DMS153 (cell line): Measurements from ENCODE around the gene LOX.

Experiments used
- DNase-seq: peaks from one replicate; lab custom pipeline; 2025; lab: John Stamatoyannopoulos, UW

LOX gene, protein sequence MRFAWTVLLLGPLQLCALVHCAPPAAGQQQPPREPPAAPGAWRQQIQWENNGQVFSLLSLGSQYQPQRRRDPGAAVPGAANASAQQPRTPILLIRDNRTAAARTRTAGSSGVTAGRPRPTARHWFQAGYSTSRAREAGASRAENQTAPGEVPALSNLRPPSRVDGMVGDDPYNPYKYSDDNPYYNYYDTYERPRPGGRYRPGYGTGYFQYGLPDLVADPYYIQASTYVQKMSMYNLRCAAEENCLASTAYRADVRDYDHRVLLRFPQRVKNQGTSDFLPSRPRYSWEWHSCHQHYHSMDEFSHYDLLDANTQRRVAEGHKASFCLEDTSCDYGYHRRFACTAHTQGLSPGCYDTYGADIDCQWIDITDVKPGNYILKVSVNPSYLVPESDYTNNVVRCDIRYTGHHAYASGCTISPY

DNA sequence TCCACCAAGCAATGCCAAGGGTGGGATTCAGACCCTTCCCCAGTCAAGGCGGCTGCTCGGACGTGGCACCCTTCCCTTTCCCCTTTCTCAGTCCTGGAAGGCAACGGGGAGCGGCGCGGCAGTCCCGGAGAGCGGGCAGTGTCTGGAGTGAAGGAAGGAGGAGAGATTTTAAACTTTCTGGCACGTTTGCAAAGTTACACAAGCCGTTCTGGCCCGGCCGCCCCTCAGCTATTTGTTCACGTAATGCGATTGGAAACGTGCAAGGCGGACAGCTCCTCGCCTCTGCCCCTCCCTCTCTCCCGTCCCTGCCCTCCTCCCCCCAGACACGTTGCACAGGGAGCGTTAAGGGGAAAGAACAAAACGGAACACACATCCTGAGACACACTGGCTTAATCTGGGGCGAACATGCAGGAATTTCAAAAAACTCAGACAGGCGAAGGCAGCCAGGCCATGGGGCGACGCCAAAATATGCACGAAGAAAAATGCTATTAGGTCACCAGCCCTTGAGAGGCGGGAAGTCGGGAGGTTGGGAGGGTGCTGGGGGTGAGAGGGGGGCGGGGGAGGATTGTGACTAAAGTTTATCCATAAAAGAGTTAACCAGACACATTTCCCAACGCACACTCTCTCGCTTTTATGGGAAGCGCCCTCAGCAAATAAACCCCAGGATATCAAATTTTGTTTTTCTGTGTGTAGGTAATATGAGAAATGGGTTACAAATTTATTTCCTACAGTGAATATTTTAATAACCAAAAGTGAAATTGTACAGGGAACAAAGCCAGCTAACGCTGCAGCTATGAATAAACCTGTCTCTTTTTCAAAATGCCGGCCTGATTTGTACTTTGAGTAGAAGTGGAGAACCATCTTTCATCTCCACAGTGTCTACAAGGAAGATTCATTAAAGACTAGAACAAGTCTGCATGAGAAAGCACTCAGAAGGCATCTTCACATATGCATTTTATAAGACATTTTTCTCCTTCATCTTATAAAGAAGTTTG lies at the start of gene LOX:
Gene LOX (minus strand): TSS at position 144 of the 995 bp plus-strand sequence. CDS start 274 bp downstream, outside the sequence.
- DNase-seq, result no peak

DNA sequence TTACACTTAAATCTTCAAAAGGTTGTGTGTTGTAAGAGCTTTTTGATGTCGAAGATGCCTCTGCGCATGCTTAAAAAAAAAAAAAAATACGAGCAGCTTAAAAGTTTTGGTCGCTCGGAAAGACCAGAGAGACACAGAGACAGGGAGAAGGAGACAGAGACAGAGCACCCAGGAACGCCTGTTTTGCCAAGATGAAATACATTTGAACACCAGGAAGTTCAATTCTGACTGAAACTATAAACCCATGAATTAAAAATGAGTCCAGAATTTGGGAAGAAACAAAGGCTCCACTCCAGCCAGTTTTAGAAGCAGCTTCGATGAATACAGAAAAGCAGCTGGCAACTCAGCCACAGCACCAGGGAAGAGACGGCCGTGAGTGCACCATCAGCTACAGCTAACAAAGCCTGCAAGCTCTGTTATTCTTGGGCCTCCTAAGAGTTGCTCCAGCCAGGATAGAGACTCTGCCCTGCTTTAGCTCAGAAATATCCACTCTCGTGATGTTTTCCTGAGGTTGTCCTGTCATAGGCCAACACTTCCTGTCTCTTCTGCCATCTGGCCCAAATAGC lies 48.8 kb upstream of the LOX start:
- no peak for DNase-seq

DNA sequence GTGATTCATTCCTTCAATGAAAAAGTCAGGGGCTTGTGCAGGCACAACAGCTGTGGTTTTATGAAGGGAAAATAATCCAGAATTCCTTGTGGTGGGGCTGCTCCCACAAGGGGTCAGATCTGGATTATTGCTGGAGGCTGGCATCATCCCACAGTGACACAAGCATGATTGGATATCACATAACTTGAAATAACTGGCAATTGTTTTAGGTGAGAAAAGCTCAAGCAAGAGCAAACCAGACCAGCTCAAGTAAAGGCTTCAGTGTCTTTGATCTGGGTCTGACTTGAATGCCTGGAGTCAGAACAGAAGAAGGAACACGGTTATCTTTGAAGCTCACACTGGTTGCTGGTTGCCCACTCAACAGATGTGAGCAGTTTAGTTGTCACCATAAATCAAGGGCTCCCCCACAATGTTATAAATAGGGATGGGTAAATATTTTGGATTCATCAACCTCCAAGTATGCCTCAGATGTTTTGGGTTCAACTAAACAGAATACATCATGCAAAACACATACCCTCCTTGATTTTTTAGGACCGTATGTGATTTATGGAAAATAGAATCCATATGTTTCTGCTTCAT lies 48.2 kb upstream of the LOX start:
- DNase-seq, result no peak

- DNase-seq, result no peak
Measured at GRCh38 chr5:122124766-122125165, 46.7 kb upstream of the LOX start.

- DNase-seq, result no peak
Measured at GRCh38 chr5:122121479-122122465, 43.7 kb upstream of the LOX start.

- DNase-seq, result no peak
Measured at GRCh38 chr5:122120957-122121356, 42.9 kb upstream of the LOX start.

- no peak for DNase-seq
Measured at GRCh38 chr5:122120493-122120892, 42.4 kb upstream of the LOX start.

- no peak for DNase-seq
Measured at GRCh38 chr5:122119205-122119604, 41.1 kb upstream of the LOX start.

GRCh38 chr5:122118356-122118948 lies 40.4 kb upstream of the LOX start:
- no peak for DNase-seq

GRCh38 chr5:122114501-122114900 lies 36.4 kb upstream of the LOX start:
- no peak for DNase-seq

DNA sequence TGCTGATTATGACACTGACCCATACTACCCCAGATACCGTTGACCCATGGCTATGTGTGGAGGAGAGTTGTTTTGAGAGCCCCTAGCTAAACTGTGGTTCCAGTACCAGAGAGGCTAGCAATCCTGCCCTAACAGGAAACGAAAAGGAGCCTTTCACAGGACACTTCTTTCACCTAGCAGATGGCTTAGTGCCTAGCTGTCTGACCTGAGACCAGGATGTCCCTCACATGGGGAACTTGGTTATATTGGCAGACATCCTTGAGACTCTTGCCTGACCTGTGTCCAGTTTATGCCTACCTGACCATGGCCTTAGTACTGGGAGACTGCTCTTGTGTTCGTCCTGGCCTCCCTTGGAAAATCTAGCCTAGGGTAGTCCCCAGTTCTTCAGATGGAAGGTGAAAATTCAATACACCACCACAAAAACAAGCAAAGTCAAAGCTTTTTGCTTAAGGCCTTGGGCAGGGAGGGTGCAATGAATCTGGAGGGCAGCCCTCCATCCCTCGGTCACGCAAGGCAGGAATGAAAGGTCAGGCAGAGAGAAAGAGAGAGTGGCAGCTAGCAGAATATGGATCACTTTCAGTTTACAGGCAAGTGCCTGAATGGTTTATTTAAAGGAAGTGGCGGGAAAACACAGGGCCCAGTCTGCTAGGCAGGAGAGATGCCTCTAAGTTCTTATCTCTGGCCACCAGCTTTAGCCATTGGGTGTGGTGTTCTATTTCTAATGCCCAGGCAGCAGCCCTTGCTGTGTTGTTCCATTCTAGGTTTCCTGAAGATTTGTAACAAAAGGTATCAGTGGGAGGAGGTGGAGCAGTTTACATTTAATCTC lies 34.9 kb upstream of the LOX start:
- DNase-seq, result no peak

GRCh38 chr5:122112063-122112462 lies 34.0 kb upstream of the LOX start:
- no peak for DNase-seq

- no peak for DNase-seq
Measured at GRCh38 chr5:122111460-122111859, 33.4 kb upstream of the LOX start.

DNA sequence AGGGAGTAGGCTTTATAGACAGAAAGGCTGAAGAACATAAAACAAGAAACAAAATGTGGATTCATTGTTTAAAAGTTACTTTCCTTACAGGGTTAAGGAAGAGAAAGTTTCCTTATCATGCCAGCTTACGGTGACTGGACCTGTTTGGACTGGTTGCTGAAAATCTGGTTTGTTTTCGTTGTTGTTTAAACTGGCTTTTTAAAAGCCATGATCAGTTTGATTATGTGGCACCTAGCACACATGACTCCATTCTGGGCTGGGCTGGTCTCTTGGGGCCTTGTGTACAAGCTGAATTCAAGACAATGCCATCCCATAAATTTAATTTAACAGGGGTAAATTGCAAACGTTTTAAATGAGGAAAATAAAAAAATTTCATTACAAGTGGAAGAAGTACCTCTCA lies 32.9 kb upstream of the LOX start:
- no peak for DNase-seq

GRCh38 chr5:122107016-122107415 lies 29.0 kb upstream of the LOX start:
- no peak for DNase-seq

DNA sequence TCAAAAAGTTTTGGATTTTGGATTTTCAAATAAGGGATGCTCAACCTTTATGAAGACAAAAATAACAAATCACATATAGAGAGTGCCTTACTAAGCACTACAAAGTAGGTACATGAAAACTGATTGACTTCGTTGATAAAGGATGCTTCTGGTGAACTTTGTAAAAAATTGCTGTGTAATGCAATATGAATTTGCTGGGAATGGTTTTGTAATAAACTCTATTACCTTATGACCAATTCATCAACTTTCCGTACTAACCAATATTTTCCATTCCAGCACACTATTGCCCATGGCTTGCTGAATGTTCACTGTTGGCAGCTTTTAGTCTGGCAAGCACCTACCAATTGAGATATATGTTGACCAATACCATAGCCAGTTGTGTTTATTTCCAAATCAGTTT lies 27.9 kb upstream of the LOX start:
- DNase-seq, result no peak

DNA sequence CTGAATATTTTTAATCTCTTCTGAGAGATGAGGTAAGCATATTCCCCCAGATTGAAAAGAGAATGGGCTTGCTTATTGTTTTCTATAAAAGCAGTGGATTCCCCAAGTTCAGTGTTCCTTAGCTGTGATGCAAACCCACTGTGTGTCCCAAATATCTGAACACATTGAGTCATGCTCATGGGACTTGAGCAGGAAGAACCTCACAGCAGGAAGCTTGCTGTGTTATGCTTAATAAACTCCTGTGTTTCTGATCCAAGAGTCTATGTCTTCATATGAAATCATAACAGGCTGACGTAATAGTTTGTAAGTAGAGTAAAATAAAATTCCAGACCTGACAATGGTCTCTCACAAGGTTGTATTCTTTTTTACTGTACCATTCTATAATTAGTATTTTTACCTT lies 24.8 kb upstream of the LOX start:
- no peak for DNase-seq

- DNase-seq, result no peak
Measured at GRCh38 chr5:122101636-122102285, 23.7 kb upstream of the LOX start.
